Measurements from ENCODE around the gene REPS2. TPM values are rescaled to one million over a fixed set of nuclear protein-coding genes. Genes with fewer than 3 reads are reported as not detected.
"Not testable (repeated sequence)": the region's sequence is repeated elsewhere in the genome, so short reads cannot be mapped to it uniquely, and the experiment has no call there.

Gene REPS2
- total and polyA plus RNA-seq, 7 donors: 0.16 to 2.3 (median 0.84) TPM

- ATAC-seq (no peak), DNase-seq (no peak)
- TF ChIP-seq CTCF (IDR thresholded peaks at IDR 0.05): no peak
- WGBS, 3 donors: 69 to 74% (median 73%) methylated on average over 7 of the region's 7 CpGs
- Histone ChIP-seq H3K27ac (no peak overlapping the region), H3K27me3 (ENCODE audit: insufficient read depth in 3 of 3, low read length in 2 of 3) (peaks cover 0 to 40% (median 0%) of the 10 kb centered on the region in 3 donors), H3K4me1 (no peaks in the 10 kb centered on the region), H3K36me3 (ENCODE audit: insufficient read depth in 1 of 2, low read depth in 1 of 2) (no peaks in the 10 kb centered on the region), H3K9me3 (no peaks in the 10 kb centered on the region), H3K4me3 (no peak overlapping the region)
- intact Hi-C loops (cut with DNase I): no loop called here
These were observed 7.3 kb downstream of the REPS2 start for GRCh38 chrX:16953606-16954211.

- H3K4me3 ChIP-seq: no peak overlapping the region
- no peak for ATAC-seq
- intact Hi-C loops (cut with DNase I): no loop called here
These were observed 11.3 kb downstream of the REPS2 start for GRCh38 chrX:16957751-16958150.

GRCh38 chrX:16958356-16958755 lies 11.9 kb downstream of the REPS2 start:
- ATAC-seq: no peak
- no peak for DNase-seq
- H3K27me3 ChIP-seq (ENCODE audit: insufficient read depth in 3 of 3, low read length in 2 of 3): peaks cover 0 to 25% (median 0%) of the 10 kb centered on the region in 3 donors
- H3K4me1 ChIP-seq: no peaks in the 10 kb centered on the region
- no peak overlapping the region for H3K27ac ChIP-seq
- intact Hi-C loops (cut with DNase I): no loop called here
- TF ChIP-seq CTCF (IDR thresholded peaks at IDR 0.05): no peak
- no peaks in the 10 kb centered on the region for H3K9me3 ChIP-seq
- no peak overlapping the region for H3K4me3 ChIP-seq
- H3K36me3 ChIP-seq (ENCODE audit: insufficient read depth in 1 of 2, low read depth in 1 of 2): no peaks in the 10 kb centered on the region
- WGBS, 3 donors: 33 to 56% (median 45%) methylated on average over 2 of the region's 2 CpGs

More at GRCh38 chrX:16957751-16958150, 11.3 kb downstream of the REPS2 start:
- H3K36me3 ChIP-seq (ENCODE audit: insufficient read depth in 1 of 2, low read depth in 1 of 2): no peaks in the 10 kb centered on the region
- WGBS, 3 donors: 60 to 77% (median 73%) methylated on average over 3 of the region's 3 CpGs
- peaks cover 0 to 25% (median 0%) of the 10 kb centered on the region in 3 donors for H3K27me3 ChIP-seq (ENCODE audit: insufficient read depth in 3 of 3, low read length in 2 of 3)
- no peak overlapping the region for H3K27ac ChIP-seq
- H3K9me3 ChIP-seq: no peaks in the 10 kb centered on the region
- no peaks in the 10 kb centered on the region for H3K4me1 ChIP-seq
- no peak for DNase-seq
- TF ChIP-seq CTCF (IDR thresholded peaks at IDR 0.05): no peak

- DNase-seq; H3K27ac ChIP-seq; H3K36me3 ChIP-seq (ENCODE audit: insufficient read depth in 1 of 2, low read depth in 1 of 2); intact Hi-C loops (cut with DNase I); ATAC-seq; H3K4me3 ChIP-seq; H3K4me1 ChIP-seq; H3K9me3 ChIP-seq: not testable (repeated sequence)
- peaks cover 0 to 14% (median 0%) of the 10 kb centered on the region in 3 donors for H3K27me3 ChIP-seq (ENCODE audit: insufficient read depth in 3 of 3, low read length in 2 of 3)
- 80 to 88% (median 85%) methylated on average over 4 of the region's 4 CpGs for WGBS, 3 donors
These were observed 16.2 kb downstream of the REPS2 start for GRCh38 chrX:16962661-16963060.

- Histone ChIP-seq H3K27me3 (ENCODE audit: insufficient read depth in 3 of 3, low read length in 2 of 3) (peaks cover 0 to 11% (median 0%) of the 10 kb centered on the region in 3 donors), H3K4me1 (no peaks in the 10 kb centered on the region), H3K9me3 (no peaks in the 10 kb centered on the region), H3K4me3 (no peak overlapping the region), H3K36me3 (ENCODE audit: insufficient read depth in 1 of 2, low read depth in 1 of 2) (no peaks in the 10 kb centered on the region), H3K27ac (no peak overlapping the region)
- ATAC-seq (no peak), DNase-seq (no peak)
- no peak for TF ChIP-seq CTCF (IDR thresholded peaks at IDR 0.05)
- WGBS, 3 donors: 46 to 87% (median 62%) methylated on average over 1 of the region's 1 CpG
- intact Hi-C loops (cut with DNase I): no loop called here
These were observed 16.8 kb downstream of the REPS2 start for GRCh38 chrX:16963216-16963615.

GRCh38 chrX:16964976-16965375 lies 18.5 kb downstream of the REPS2 start:
- 93% methylated on average over 11 of the region's 32 CpGs; no CpG with 5 or more reads in 2 of the 3 donors for WGBS, 3 donors
- H3K9me3 ChIP-seq; DNase-seq; H3K27me3 ChIP-seq (ENCODE audit: insufficient read depth in 3 of 3, low read length in 2 of 3); ATAC-seq; H3K36me3 ChIP-seq (ENCODE audit: insufficient read depth in 1 of 2, low read depth in 1 of 2); H3K4me1 ChIP-seq; H3K27ac ChIP-seq; H3K4me3 ChIP-seq; intact Hi-C loops (cut with DNase I): not testable (repeated sequence)
